K562 (cell line): ENCODE results near the gene COQ8A. TPM values are rescaled to one million over a fixed set of nuclear protein-coding genes. Genes with fewer than 3 reads are reported as not detected.

Experiments used
- ARID1B ChIP-seq: fragments of 450-650 bp; IDR thresholded peaks from 2 replicates; pipeline ENCODE4 v1.6.1; 2016; ENCODE audit warnings: antibody characterized with exemption, mild to moderate bottlenecking, inconsistent platforms
- ASH1L ChIP-seq: fragments of 450-650 bp; IDR thresholded peaks from 2 replicates; pipeline ENCODE4 v1.6.1; 2018; ENCODE audit warnings: borderline replicate concordance, mild to moderate bottlenecking, low read depth; ENCODE audit not compliant: partially characterized antibody
- BDP1 ChIP-seq: IDR thresholded peaks from 3 replicates; pipeline ENCODE4 v1.6.1; 2011; ENCODE audit not compliant: insufficient read length, insufficient read depth
- CAMTA2 ChIP-seq: fragments of 250-450 bp; sonication (Bioruptor Pico); conservative IDR thresholded peaks from 2 replicates; pipeline ENCODE4 v1.5.1; 2022
- CCAR2 ChIP-seq: fragments of 200-400 bp; formaldehyde crosslinking; IDR thresholded peaks from 2 replicates; pipeline ENCODE4 v1.6.1; 2017; ENCODE audit warnings: mild to moderate bottlenecking, low read depth, low read length
- CREB1 ChIP-seq, 2 experiments: sonication (generic) in 1 of 2; formaldehyde crosslinking in 1 of 2; IDR thresholded peaks; 2 replicates each; pipeline versions ENCODE4 v1.6.1 to v1.8.0; 2012 to 2022; ENCODE audit warnings: inconsistent platforms in 1 of 2, mild to moderate bottlenecking in 1 of 2, missing genetic modification reagents in 1 of 2, moderate library complexity in 1 of 2
- JUN ChIP-seq, 2 experiments: sonication (generic) in 1 of 2; formaldehyde crosslinking in 1 of 2; IDR thresholded peaks; 2 replicates each; pipeline versions ENCODE4 v1.6.1 to v1.8.0; 2012 to 2022; ENCODE audit warnings: borderline replicate concordance in 2 of 2, mild to moderate bottlenecking in 2 of 2, improper control_type of control experiment in 1 of 2, low read depth in 1 of 2, low read length in 1 of 2, missing genetic modification reagents in 1 of 2
- KAT7 ChIP-seq: sonication (generic); formaldehyde crosslinking; IDR thresholded peaks from 2 replicates; pipeline ENCODE4 v1.8.0; 2022; ENCODE audit warnings: missing genetic modification reagents, mild to moderate bottlenecking, borderline replicate concordance
- L3MBTL2 ChIP-seq: fragments of 450-650 bp; IDR thresholded peaks from 2 replicates; pipeline ENCODE4 v1.6.1; 2016; ENCODE audit warnings: mild to moderate bottlenecking, moderate library complexity
- MYNN ChIP-seq, 2 experiments: sonication (generic); formaldehyde crosslinking in 1 of 2; IDR thresholded peaks; 2 replicates each; pipeline versions ENCODE4 v1.5.0 to v1.6.1; 2016 to 2020; ENCODE audit warnings: antibody characterized with exemption in 1 of 2, missing genetic modification reagents in 1 of 2
- NELFE ChIP-seq: IDR thresholded peaks from 2 replicates; pipeline ENCODE4 v1.6.1; 2011; ENCODE audit warnings: mild to moderate bottlenecking; ENCODE audit not compliant: insufficient read depth, insufficient read length
- PRDM10 ChIP-seq: fragments of 450-650 bp; IDR thresholded peaks from 2 replicates; pipeline ENCODE4 v1.6.1; 2018; ENCODE audit not compliant: partially characterized antibody
- RBM22 ChIP-seq: fragments of 200-400 bp; formaldehyde crosslinking; IDR thresholded peaks from 2 replicates; pipeline ENCODE4 v1.6.1; 2018; ENCODE audit warnings: low read length, low read depth; ENCODE audit not compliant: poor library complexity, severe bottlenecking
- RNF2 ChIP-seq: sonication (generic); IDR thresholded peaks from 2 replicates; pipeline ENCODE4 v1.6.1; 2016
- SUPT5H ChIP-seq: fragments of 450-650 bp; IDR thresholded peaks from 2 replicates; pipeline ENCODE4 v1.6.1; 2016
- TAF7 ChIP-seq: fragments of 450-650 bp; IDR thresholded peaks from 2 replicates; pipeline ENCODE4 v1.6.1; 2016; ENCODE audit warnings: missing genetic modification characterization, missing compliant biosample characterization
- ZBTB33 ChIP-seq: sonication (generic); formaldehyde crosslinking; IDR thresholded peaks from 2 replicates; pipeline ENCODE4 v1.8.1; 2023; ENCODE audit warnings: mild to moderate bottlenecking, missing genetic modification reagents
- ZFP30 ChIP-seq: fragments of 250-450 bp; sonication (Bioruptor Pico); IDR thresholded peaks from 2 replicates; pipeline ENCODE4 v1.8.0; 2022; ENCODE audit warnings: moderate library complexity, mild to moderate bottlenecking, inconsistent platforms, borderline replicate concordance
- ZFP36 ChIP-seq: fragments of 150-350 bp; IDR thresholded peaks from 2 replicates; pipeline ENCODE4 v1.6.1; 2018; ENCODE audit warnings: low read length, low read depth; ENCODE audit not compliant: partially characterized antibody
- polyA plus RNA-seq, 8 experiments: library from polyadenylated mRNA; depleted of rRNA in 4 of 8; stranded (reverse) in 5 of 8; unstranded in 3 of 8; fragments of >200 nt; fragmentation: Nextera tagmentation in 2 of 8; fragmentation: Illumina TruSeq in 1 of 8; extraction: Ambion mirVana in 2 of 8; extraction: Trizol in 1 of 8; gene quantifications; 2 replicates each; pipeline versions ENCODE4 v1.2.1 to v1.2.3, GENCODE V29; 2011 to 2014; ENCODE audit warnings: inconsistent platforms in 1 of 8, missing spikeins in 1 of 8
- total RNA-seq, 7 experiments: library from RNA; depleted of rRNA in 6 of 7; stranded (reverse); fragments of >200 nt in 6 of 7; fragmentation: Illumina TruSeq in 2 of 7; extraction: Trizol in 2 of 7; gene quantifications; 2 replicates each; pipeline versions ENCODE4 v1.2.1 to v1.2.3, GENCODE V29; 2011 to 2021; ENCODE audit warnings: low replicate concordance in 1 of 7
- TF ChIP-seq, protein P1 (sequence below): fragments of 450-650 bp; IDR thresholded peaks from 2 replicates; pipeline ENCODE4 v1.7.1; 2018; ENCODE audit warnings: mild to moderate bottlenecking, low read depth; ENCODE audit not compliant: partially characterized antibody

The COQ8A gene
- total and polyA plus RNA-seq, 9 of the 15 experiments (the other 6 are each of a cell fraction or from before 2014, with no cell fraction given) = 2.6 to 54.3 (median 32.4) TPM

DNA sequence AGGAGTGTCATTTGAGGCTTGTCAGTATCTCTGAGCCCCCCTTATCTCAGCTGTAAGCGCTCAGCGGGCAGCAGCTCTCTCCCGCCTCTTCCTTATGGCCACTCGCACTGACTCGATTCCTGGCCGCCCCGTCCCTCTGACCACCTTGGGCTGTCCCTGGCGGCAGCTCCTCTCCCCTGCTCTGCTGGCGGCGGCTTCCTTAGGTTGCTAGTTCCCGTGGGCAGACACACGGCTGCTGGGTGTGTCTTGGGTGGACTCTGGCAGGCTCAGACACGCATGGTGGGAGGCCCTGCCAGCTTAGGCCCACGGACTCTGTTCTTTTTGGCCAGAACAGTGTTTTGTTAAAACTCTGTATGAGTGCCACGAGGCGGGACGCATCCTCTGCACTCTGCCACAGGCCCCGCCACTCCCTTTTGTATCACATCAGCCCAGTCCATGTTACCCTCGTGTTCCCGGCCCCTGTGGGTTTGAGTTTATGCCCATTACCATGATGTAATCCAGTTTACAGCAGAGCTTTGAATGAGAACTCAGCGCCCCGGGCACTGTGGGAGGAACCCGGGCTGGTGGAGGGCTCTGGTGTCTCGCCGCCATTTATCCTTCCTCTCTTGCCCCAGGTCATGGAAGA is 45.9 kb downstream of the COQ8A start (continued):
- TF ChIP-seq JUN (IDR thresholded peaks at IDR 0.05; ENCODE audit: borderline replicate concordance, low read depth, low read length) (no peak), JUN (CRISPR knock-in tag; IDR thresholded peaks at IDR 0.05; ENCODE audit: borderline replicate concordance) (no peak), RNF2 (no peak), MYNN (IDR thresholded peaks at IDR 0.05) (peak; percentile 35; the same call in 1 of the 2 replicates), MYNN (CRISPR knock-in tag; IDR thresholded peaks at IDR 0.05) (no peak), KAT7 (CRISPR knock-in tag) (no peak), NELFE (no peak), TAF7 (tag) (no peak), RBM22 (peak; percentile 78), ARID1B (no peak), ASH1L (no peak), PRDM10 (peak; percentile 29), CAMTA2 (no peak), ZFP36 (no peak), L3MBTL2 (no peak), ZFP30 (CRISPR knock-in tag) (no peak), ZBTB33 (CRISPR knock-in tag) (peak; percentile 98), BDP1 (no peak), SUPT5H (0 out of 2 replicates have a peak, but pooled peaks have one; percentile 16), CREB1 (IDR thresholded peaks at IDR 0.05) (peak; percentile 24; the same call in 1 of the 2 replicates), CREB1 (CRISPR knock-in tag; IDR thresholded peaks at IDR 0.05) (no peak), CCAR2 (no peak)
- TF ChIP-seq, protein P1, sequence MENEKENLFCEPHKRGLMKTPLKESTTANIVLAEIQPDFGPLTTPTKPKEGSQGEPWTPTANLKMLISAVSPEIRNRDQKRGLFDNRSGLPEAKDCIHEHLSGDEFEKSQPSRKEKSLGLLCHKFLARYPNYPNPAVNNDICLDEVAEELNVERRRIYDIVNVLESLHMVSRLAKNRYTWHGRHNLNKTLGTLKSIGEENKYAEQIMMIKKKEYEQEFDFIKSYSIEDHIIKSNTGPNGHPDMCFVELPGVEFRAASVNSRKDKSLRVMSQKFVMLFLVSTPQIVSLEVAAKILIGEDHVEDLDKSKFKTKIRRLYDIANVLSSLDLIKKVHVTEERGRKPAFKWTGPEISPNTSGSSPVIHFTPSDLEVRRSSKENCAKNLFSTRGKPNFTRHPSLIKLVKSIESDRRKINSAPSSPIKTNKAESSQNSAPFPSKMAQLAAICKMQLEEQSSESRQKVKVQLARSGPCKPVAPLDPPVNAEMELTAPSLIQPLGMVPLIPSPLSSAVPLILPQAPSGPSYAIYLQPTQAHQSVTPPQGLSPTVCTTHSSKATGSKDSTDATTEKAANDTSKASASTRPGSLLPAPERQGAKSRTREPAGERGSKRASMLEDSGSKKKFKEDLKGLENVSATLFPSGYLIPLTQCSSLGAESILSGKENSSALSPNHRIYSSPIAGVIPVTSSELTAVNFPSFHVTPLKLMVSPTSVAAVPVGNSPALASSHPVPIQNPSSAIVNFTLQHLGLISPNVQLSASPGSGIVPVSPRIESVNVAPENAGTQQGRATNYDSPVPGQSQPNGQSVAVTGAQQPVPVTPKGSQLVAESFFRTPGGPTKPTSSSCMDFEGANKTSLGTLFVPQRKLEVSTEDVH = peak; percentile 11
